GM19438 (cell line): ENCODE data around the gene ERRFI1.
A peak's percentile ranks its signal among the peaks of the same experiment; 100 is the strongest.
"Not testable (repeated sequence)": the region's sequence is repeated elsewhere in the genome, so short reads cannot be mapped to it uniquely, and the experiment has no call there.

Experiments
- ATAC-seq: cut with Tn5 transposase; IDR thresholded peaks from one replicate; pipeline ENCODE4 v1.9.1; 2021; ENCODE audit warnings: low read depth; ENCODE audit not compliant: unreplicated experiment

Gene ERRFI1, protein sequence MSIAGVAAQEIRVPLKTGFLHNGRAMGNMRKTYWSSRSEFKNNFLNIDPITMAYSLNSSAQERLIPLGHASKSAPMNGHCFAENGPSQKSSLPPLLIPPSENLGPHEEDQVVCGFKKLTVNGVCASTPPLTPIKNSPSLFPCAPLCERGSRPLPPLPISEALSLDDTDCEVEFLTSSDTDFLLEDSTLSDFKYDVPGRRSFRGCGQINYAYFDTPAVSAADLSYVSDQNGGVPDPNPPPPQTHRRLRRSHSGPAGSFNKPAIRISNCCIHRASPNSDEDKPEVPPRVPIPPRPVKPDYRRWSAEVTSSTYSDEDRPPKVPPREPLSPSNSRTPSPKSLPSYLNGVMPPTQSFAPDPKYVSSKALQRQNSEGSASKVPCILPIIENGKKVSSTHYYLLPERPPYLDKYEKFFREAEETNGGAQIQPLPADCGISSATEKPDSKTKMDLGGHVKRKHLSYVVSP

DNA sequence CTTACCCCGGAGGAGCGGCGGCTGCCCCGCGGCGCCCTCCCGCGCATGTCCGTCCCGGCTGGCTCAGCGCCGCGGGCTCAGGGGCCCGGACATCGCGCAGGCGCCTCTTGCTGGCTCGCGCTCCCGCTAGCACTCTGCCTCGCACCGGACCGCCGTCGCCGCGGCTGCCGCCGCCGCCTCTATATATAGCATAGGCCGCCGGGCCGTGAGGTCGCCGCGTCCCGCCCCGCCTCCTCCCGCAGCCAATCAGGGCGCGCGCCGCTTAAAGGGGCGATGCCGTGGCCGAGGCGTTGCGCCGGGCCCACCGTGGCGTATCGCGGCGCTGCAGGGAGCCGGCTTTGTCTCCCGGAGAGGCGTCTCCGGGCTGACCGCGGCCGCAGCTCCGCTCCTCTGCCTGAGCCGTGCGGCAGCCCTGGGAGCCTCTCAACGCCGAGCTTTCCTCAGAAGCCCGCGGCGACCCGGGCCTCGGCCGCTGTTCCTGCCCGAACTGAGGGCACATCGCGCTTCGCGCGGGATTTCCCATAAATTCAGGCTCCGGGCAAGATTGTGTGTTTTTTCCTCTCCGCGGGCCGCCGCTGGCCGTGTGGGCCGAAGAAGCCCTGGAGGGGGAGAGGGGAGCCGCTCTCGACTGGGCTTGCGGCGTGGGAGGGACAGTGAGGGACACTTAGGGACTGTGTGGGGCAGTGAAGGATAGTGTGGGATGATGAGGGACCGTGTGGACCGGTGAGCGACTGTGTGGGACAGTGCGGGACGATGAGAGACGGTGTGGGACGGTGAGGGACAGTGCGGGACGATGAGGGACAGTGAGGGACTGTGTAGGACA is at the start of gene ERRFI1:
Gene ERRFI1, minus strand, starts transcription at position 157 of the 823 bp plus-strand sequence. CDS start 10,690 bp downstream, outside the sequence.
- ATAC-seq: peak; percentile 90

DNA sequence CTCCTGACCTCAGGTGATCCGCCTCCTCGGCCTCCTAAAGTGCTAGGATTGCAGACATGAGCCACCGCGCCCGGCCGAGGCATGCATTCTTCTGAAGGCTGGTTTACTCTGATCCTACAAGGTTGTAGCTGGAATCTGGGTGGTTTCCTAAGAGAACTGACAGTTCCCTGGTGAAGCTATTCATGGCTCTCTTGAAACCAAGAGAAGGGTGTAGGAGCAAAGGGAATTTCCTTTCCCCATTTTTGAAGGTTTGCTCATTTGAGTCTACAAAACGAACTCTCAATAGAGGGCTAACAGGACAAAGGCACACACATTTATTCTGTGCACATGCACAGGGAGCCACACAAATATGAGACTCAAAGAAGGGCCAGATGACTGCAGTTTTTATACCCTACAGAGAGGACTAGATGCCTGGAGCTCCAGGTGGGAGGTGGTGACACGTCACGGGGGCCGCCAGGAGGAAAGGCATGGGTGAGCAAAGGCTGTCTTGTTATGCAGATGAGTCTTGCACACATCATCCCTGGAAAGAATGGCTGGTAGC is 49.5 kb upstream of the ERRFI1 start:
- ATAC-seq: no peak

DNA sequence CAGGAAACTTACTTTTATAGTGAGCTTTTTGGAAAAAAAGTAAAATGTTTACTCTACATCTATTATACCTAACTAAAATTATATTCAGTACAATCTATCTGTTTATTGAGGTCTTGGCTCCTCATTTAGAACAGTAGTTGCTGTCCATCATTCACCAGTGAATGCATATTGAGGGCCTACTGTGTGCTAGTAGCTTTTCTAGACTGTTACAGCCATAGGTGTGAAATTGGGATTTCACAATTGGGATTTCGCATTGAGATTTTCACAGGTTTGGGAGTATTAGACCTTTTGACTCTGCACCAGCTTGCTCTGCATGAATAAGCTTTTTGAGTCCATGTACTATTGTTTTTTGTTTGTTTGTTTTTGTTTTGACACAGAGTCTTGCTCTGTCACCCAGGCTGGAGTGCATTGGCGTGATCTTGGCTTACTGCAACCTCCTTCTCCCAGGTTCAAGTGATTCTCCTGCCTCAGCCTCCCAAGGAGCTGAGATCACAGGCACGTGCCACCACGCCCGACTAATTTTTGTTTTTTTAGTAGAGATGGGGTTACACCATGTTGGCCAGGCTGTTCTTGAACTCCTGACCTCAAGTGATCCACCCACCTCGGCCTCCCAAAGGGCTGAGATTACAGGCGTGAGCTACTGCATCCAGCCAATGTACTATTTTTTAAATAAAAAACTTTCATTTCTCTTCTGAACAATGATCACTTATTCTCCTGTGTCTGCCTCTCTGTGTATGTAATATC is 47.2 kb upstream of the ERRFI1 start:
- ATAC-seq: no peak

DNA sequence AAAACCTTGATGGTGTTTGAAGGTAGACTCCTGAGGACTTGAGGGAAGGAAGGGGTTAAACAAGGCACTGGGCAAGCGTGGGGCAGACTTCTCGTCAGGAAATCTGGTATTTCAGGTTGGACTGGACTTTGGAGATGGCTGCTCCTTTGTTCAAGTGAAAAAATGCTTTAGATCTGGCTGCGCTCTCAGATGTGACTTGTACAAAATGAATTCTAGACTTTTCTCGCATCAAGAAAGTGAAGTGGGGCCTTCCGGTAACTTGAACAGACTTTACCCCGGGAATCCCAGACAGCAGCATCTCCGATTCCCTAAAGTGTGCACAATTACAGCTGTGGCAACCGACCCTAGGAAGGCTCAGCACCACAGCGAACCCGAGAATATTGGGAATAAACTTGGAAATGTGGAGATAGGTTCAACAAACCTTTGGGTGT is 44.3 kb upstream of the ERRFI1 start:
- no peak for ATAC-seq

DNA sequence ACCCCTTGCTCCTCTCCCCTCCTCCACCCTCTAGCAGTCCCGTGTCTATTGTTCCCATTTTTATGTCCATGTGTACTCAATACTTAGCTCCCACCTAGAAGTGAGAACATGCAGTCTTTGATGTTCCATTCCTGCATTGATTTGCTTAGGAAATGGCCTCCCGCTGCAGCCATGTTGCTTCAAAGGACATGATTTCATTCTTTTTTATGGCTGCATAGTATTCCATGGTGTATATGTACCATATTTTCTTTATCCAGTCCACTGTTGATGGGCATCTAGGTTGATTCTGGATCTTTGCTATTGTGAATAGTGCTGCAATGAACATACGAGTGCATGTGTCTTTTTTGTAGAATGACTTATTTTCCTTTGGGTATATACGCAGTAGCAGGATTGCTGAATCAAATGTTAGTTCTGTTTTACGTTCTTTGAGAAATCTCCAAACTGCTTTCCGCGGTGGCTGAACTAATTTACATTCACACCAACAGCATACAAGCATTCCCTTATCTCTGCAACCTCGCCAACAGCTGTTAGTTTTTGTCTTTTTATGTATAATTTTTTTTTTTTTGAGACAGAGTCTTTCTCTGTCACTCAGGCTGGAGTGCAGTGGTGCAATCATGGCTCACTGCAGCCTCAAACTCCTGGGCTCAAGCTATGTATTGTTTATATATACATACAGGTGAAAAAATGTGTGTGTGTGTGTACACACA is 43.7 kb upstream of the ERRFI1 start:
- not testable (repeated sequence) for ATAC-seq

DNA sequence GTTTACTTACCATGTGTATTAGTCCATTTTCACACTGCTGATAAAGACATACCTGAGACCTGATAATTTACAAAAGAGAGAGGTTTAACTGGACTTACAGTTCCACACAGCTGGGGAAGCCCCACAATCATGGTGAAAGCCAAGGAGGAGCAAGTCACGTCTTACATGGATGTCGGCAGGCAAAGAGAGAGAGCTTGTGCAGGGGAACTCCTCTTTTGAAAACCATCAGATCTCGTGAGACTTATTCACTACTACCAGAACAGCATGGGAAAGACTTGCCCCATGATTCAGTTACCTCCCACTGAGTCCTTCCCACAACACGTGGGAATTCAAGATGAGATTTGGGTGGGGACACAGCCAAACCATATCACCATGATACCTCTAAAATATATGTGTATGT is 39.3 kb upstream of the ERRFI1 start:
- ATAC-seq: no peak

DNA sequence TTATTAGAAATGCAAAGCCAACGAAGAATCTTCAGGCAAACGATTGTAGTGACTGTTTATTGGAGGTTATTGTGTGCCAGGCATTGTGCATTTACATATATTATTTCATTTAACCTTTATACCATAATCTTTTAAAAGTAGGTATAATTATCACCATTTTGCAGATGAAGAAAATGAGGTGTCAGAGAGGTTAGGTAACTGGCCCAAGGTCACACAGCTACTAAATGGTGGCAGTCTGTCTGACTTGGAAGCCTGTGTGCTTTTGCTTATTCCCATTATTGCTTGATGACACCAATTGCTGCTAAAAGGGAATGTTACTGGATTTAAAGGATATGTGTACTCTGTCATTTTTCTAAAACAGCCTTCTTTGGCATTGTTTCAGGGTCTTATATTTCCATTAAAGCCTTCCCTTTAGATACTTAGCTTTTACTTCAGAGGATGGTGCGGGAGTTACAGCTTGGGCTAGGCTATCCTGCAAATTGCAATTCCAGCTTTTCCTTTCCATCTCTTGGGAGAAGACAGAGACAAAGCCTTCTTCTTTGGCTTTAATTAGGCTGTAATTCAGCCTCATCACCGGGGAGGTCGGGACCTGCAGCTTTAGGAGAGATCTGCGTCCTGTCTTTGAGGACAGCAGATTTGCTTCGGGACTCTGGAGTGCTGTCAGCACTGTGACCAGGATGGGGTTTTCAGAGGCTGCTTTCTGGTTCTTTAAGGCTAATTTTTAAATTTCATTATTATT is 37.4 kb upstream of the ERRFI1 start:
- ATAC-seq: no peak

DNA sequence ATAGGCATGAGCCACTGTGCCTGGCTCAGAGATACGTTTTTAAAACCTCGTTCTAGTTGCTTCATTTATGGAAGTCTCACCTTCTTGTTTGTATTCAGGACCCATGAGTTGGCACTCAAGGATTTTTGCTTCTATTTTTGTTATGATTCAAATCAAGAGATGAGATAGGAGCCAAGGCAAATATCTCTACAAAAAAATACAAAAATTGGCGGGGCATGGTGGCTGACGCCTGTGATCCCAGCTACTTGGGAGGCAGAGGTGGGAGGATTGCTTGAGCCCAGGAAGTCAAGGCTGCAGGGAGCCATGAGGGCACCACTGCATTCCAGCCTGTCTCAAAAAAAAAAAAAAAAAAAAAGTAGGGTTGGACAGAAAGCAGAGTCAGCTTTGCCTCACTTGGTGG is 36.8 kb upstream of the ERRFI1 start:
- no peak for ATAC-seq

DNA sequence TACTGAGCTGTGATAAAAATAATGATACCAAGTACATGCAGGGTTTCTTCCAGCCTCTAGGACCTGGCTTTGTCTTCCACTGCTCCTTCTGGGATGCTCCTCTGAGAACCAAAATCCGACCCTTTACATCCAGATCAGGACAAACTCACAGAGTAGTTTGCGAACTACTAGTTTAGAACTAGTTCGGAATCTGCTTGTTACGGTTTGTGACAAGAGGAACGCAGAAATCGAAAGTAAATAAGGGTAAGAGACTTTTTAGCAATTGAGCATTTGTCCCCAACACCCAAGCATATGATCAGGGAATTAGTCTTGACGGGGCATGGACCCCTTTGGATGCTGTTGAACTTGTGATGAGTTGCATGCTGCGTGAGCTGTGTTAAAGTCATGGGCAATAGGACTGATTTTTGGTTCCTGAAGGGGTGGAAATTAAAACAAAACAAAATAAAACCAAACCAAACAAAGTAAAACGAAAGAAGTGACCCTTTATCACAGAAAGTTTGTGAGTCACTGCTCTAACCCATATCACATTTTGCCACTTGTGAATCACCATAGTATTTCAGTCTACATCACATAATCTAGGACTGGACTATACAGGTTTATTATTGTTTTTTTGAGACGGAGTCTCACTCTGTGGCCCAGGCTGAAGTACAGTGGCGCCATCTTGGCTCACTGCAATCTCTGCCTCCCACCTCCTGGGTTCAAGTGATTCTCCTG is 35.7 kb upstream of the ERRFI1 start:
- ATAC-seq: no peak

DNA sequence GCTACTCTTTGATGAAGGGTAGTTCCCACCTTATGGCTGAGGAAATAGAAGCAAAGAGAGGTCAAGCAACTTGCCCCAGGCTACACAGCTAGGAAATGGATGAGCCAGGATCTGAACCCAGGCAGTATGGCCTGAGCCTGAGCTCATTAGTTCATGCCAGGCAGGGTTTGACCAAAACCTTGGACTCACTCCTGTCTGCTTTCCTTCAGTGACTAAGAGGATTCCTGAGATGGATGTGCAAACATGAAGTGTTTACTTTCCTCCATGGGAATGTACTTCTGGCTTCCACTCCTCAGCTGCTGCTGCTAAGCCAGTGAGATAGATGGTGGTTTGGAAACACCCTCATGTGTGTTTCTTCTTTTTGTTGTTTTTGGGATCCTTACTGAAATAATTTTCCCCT is 35.1 kb upstream of the ERRFI1 start:
- no peak for ATAC-seq

DNA sequence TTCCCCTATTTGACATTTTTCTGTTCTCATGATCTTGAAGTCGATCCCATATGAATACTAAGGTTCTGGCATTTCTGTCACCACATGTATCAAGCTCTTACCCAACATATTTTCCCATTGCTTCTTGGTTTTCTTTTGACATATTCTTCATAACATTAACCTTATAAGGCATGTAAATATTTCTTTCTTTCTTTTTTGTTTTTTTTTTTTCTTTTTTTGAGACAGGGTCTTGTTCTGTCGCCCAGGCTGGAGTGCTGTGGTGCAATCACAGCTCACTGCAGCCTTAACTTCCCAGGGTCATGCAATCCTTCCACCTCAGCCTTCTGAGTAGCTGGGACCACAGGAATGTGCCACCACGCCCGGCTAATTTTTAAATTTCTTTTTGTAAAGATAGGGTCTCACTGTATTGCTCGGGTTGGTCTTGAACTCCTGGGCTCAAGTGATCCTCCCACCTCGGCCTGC is 33.1 kb upstream of the ERRFI1 start:
- ATAC-seq: no peak

DNA sequence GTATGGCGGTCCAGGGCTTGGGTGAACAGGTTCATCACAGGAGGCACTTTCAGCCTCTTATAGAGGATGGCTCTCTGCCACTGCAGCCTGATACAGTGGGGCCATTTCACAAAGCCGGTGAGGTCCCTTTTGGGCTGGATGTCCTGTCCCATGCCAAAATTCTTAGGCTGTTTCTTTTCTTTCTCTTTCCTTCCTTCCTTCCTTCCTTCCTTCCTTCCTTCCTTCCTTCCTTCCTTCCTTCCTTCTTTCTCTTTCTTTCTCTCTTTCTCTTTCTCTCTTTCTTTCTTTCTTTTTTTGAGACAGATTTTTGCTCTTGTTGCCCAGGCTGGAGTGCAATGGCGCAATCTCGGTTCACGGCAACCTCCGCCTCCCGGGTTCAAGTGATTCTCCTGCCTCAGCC is 31.7 kb upstream of the ERRFI1 start:
- ATAC-seq: not testable (repeated sequence)

DNA sequence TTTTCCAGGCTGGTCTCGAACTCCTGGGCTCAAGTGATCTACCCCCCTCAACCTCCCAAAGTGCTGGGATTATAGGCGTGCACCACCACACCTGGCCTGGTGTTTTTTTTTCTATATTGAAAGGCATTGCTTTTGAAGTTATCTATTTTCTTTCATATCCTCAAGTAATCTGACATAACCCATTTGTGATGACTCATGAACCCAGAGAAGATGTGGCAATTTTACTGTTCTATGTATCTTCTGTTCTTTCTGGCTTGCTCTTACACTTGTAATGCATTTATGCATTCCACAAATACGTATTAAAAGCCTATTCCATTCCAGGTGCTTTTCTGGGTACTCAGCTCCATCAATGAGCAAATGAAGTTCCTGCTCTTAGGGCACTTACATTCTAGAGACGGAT is 29.9 kb upstream of the ERRFI1 start:
- no peak for ATAC-seq

DNA sequence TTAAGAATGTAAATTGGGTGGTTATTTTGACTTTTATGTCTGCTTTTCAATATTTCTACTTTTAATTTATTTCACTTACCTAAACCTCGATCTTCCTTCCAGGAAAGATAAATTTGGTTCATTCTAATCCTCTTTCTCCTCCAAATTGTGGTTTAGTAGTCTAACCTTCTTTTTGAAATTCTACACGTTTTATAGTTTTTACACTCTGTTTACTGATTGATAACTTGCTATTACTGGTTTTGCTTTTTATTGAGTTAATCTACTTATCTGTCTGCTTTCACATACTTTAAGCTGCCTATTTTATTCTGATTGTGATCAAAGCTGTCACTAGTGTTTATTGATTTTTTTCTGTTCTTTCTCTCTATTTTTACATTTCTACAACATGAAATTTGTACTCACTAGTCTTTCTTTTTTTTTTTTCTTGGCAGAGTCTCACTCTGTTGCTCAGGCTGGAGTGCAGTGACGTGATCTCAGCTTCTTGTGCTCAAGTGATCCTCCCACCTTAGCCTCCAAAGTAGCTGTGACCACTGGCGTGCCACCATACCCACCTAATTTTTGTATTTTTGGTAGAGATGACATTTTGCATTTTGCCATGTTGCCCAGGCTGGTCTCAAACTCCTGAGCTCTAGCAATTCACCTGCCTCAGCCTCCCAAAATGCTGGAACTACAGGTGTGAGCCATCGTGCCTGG is 27.9 kb upstream of the ERRFI1 start:
- ATAC-seq: no peak

DNA sequence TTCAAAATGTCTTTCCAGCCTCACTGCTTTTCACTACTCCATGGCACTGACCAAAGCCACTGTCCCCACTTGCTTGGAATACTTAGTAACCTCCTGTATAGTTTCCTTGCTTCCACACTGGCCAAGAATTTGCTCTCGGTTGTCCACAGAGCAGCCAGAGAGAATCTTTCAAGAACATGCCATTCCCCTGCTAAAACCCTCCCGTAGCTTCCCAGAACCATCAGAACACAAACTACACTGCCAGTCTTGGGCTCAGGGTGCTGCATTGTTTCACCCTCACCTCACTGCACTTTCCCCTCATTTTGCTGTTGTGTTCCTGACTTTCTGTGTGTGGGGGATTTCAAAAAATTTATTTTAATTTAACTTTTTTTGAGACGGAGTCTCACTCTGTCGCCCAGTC is 25.5 kb upstream of the ERRFI1 start:
- no peak for ATAC-seq

DNA sequence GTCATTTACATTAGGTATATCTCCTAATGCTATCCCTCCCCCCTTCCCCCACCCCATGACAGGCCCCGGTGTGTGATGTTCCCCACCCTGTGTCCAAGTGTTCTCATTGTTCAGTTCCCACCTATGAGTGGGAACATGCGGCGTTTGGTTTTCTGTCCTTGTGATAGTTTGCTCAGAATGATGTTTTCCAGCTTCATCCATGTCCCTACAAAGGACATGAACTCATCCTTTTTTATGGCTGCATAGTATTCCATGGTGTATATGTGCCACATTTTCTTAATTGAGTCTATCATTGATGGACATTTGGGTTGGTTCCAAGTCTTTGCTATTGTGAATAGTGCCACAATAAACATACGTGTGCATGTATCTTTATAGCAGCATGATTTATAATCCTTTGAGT is 23.1 kb upstream of the ERRFI1 start:
- ATAC-seq: not testable (repeated sequence)

DNA sequence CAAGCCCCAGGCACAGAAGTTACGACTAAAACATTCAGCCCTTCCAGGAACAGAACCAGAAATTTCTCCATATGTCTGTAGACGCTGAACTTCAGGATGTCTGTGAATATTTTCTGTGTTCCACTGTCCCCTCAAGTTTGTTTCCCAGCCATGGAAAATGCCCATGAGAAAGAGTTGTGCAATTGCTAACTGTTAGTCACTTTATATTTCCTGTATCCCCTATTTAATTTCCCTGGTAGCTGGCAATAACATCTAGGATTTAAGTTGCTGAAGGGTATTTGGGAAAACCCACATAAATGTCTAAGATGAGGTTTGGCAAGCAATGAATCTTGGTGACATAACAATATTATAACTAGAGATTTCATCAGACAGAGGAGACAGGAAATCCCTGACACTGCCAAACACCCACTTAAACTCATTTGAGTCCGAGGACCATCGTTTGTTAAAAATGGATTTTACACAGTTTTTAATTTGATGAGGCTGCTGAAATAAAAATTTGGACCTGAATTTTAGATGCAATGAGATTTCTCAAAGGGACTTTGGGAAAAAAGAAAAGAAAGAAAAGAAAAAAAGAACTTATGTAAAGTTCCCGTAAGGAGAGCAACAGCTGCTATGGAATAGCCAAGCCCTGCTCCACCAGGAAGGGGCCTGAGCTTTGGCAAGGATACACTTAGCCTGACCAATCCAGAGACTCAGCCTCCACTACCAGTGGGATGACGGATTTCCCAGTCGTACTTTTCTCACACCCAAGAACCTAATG is 21.8 kb upstream of the ERRFI1 start:
- no peak for ATAC-seq
